GM19328 (cell line): ENCODE results near the gene IQCE.
"Not testable (repeated sequence)": the region's sequence is repeated elsewhere in the genome, so short reads cannot be mapped to it uniquely, and the experiment has no call there.

Experiments
- ATAC-seq: cut with Tn5 transposase; IDR thresholded peaks from one replicate; pipeline ENCODE4 v1.9.1; 2021; ENCODE audit warnings: mild to moderate bottlenecking, moderate library complexity; ENCODE audit not compliant: unreplicated experiment

IQCE gene

GRCh38 chr7:2521341-2521745 lies 37.4 kb upstream of the IQCE start:
- ATAC-seq = no peak

- no peak for ATAC-seq
These were observed 36.7 kb upstream of the IQCE start for GRCh38 chr7:2521952-2522591.

DNA sequence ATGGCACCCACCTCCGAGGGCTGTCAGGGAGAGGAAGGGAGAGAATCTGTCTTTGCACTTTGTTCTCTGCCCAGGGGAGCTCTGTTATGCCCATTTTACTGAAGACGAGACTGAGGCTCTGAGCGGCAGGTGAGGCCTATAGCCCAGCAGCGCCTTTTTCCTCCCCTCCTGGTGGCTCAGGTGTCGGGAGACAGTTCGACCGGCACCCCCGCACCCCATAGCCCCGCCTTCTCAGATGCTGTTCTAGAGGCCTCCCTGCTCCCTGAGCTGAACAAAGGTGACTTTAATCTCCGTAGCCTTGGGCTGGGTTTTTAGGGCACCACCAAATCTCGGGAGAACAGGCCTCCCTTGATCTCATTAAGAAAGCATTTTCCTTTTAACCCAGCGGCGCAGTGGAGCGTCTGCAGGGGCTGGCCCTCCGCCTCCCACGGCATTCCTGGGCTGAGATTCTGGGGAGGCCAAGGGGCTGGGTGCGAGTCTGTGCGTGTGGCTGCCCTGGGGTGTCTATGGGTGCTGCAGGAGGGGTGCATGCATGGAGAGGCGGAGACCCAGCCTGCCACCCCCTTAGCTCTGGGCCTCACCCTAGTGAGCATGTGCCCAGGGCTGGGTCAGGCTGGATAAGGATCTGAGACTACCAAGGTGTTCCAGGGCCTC lies 35.9 kb upstream of the IQCE start:
- ATAC-seq = no peak

DNA sequence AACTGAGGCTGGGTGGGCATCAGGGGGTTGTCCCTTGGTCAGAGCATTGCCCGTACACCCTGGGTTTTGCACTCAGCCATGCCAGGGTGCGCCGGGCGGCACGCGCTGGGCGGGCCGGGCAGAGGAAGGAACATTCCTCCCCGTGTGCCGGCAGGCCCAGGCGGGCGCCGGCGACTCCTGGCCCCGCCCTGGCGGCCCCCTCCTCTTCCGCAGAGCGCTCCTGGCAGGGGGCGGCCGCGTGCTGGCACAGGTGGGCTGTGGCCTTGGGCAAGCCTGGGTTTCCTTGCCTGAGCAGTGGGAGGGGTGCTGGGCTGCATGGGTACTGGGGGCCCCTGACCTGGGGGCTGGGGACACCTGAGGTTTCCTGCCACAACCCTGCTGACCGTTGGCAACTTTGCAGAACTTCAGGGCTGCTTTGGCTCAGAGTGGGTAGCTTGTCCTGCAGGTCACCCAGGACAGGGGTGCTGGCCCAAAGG lies 35.3 kb upstream of the IQCE start:
- no peak for ATAC-seq

DNA sequence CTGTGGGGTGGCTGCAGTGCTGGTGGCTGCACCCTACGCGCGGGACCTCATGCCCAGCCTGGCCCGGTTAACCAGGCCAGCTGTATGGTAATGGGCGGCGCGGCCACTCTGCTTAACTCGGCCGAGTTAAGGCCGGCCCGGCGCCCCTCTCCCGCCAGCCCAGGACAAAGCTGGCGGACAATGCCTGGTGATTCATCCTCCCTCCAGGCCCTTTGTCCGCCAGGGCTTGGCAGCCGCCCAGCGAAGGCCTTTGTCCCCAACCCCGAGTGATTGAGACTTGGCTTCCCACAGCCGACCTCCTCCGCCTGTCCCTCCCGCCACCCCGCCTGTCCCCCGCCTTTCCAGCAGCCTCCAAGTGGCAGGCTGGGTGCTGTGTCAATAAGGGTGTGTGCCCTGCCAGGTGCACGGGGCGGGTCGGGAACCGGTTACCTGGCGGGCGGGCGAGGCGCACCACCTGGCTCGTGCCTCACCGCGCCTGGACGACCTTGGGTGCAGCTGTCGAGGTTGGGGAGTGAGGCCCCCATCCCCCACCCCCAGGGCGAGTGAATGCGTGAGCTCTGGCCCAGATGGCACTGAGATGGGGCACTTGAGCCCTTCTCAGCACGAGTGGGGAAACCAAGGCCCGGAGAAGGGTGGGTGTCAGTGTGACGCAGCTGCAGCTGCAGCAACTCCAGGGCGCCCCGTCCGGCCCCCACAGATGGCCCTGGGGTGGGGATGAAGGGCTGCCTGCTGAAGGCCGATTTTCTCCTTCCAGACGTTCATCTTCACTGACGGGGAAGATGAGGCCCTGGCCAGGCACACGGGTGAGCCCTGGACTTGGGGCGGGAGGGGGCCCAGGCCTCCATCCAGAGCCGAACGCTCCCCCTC lies 34.6 kb upstream of the IQCE start:
- ATAC-seq = no peak

DNA sequence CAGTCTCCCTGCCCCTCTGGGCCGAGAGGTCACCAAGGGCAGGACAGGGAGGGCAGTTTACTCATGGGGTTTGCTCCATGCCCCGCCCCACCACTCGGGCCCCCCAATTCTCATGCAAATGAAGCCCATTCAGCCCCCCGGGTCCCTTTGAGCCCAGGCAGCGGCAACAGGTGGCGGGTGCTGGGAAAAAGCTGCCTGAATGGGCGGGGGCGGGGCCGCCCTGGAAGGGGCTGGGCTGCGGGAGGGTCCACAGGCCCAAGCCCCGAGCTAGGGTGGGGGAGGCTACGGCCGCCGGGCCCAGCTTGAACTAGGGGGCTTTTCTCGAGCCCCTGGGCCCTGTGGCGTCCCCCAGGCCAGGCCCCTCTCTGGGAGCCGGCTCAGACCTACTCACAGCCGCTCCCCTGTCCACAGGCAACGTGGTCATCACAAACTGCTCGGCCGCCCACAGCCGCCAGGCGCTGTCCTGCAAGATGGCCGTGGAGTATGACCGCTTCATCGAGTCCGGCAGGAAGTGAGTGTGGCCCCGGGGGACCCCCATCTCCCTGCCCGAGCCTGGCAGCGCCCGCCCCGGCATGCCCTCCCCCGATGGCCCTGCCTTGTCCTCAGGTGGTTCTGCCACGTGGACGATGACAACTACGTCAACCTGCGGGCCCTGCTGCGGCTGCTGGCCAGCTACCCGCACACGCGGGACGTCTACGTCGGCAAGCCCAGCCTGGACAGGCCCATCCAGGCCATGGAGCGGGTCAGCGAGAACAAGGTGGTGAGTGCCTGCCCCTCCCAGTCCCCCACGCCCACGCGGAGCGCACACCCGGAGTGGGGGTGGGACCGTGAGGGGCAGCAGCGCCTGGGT lies 33.7 kb upstream of the IQCE start:
- no peak for ATAC-seq

DNA sequence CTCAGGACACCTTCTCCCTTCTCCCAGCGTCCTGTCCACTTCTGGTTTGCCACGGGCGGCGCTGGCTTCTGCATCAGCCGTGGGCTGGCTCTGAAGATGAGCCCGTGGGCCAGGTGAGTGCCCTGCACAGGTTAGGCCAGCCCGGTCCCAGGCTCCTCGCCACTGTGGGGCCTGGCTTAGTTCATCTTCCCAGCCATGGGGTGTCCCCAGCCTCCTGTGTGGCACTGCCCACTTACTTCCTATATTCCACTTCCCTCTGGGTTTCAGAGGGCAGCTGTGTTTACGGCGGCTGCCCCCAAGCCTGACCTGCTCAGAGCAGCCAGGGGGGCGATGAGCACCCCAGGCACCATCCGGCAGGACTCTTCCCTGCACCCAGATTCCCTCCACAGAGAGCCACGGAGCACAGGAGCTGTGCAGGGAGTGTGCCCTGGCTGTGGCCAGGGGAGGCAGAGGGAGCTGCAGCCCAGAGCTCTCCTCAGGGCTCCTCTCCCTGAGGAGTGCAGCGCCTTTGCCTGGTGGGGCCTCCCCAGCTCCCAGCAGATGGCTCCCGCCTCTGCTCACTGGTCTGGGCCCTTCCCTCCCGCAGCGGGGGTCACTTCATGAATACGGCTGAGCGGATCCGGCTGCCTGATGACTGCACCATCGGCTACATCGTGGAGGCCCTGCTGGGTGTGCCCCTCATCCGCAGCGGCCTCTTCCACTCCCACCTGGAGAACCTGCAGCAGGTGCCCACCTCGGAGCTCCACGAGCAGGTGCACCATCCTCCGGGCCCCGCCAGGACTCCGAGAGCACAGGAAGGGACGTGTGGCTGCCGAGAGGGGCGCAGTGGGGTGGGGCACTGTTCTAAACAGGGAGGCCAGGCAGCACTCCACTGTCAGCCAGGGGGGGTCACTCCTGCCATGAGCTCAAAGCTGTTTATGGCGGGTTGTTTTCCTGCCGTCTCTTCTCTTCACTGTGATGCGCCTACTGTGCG lies 32.8 kb upstream of the IQCE start:
- ATAC-seq = no peak

DNA sequence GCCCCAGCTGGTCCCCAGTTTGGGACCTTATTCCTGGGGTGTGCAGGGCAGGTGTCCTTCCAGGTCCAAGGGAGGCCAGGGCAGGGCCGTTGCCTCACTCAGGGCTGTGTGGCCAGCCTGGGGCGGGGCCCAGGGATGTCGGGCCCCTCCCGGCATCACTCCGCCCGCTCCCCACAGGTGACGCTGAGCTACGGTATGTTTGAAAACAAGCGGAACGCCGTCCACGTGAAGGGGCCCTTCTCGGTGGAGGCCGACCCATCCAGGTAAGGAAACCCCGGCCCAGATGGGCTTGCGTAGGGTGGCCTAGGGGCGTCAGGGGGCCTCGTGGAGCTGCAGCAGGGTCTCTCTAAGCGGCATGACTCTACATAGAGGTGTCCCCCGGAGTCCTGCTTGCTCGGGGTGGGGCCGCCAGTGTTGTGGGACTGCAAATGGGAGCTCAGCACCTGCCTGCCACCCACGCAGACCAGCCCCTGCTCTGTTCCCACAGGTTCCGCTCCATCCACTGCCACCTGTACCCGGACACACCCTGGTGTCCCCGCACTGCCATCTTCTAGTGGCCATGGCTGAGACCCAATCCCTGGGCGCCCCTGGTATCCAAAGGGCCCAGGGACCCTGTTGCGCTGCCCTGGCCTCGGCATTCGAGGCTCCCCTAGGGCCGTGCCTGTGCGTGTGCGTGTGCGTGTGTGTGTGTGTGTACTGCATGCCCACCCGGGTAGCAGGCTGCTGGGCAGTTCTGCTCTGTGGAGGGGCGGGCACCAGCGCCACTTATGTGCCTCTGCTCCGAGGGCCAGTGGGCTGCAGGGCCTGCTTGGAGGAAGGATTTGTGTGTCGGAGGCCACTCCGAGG lies 31.9 kb upstream of the IQCE start:
- no peak for ATAC-seq

GRCh38 chr7:2527505-2528467 lies 31.0 kb upstream of the IQCE start:
- no peak for ATAC-seq

GRCh38 chr7:2528481-2529095 lies 30.2 kb upstream of the IQCE start:
- ATAC-seq = no peak

DNA sequence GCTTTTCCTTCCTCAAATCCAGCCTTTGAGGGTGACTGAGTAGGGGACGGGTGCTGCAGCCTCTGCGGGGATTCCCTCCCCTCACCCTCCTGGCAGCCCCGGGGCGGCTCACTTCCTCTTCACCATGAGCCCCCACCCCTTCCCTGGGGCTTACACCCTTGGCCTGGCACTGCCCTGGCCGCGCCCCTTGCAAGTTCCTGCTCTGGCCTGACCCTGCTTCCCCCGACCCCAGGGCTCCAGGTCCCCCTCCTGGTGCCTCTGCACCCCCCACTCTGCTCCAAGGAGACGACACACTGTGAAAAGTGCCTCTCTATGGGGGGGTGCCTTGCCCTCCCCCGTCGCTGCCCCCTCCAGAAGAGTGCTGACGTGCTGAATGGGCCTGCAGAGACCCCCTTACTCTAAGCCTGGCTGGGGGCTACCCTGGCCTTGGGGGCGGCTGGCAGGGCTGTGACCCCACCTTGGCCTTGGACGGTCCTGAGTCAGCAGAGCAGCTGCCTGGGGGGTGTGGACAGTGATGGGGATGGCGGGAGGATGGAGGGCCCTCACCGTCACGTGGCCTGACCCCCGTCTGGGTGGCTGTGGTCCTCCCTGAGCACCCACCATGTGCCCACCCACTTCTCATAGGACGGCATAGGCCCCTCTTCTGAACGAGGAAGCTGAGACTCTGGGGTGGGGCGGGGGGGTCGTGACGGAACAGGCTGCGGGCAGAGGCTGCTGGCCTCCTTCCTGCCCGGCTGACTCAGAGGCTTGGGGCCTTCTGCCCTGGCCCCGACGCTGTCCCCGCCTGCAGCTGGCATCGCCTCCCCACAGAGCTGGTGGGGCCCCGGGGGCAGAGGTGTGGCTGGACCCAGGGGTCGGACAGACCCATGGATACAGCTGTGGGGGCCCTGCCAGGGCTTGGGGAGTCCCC lies 29.4 kb upstream of the IQCE start:
- no peak for ATAC-seq

DNA sequence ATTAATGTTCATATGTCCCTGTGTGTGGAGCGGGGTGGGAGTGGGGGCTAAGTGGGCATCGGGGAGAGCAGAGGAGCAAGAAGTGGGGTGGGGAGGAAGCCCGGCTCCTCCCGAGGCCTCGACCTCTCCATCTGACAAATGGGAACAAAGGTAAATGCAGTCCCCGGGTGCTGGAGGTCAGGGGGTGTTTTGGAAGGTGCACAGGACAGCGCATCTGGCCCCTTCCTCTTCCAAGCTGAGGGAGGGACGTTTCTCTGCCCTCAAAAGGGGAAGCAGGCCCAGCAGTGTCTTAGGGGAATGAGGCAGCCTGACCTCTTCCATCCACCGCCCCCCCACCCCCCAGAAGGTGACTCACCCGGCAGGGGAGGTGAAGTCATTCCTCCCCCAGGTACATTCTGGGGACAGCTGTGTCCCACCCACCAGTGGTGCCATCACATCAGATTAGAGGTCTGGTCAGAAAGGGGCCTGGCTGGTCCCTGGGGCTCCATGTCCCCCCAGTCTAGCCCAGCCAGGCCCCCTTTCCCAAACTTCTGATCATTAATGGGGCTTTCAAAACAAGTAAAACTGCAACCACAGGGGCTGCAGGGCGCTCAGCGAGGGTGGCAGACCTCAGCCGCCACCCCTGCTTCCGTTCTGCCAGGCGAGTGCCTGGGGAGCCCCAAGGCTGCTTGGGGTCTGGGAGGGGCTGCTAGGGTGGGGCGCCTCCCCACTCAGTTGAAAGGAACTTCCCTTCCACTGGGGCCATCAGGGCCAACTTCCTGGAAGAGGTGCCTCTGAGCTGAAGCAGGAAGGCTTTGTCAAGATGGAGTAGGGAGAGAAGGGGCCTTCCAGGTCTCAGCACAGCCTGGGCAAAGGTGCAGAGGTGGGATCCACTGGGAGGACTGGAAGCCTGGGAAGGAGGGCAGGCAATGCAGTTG lies 28.4 kb upstream of the IQCE start:
- ATAC-seq = no peak

DNA sequence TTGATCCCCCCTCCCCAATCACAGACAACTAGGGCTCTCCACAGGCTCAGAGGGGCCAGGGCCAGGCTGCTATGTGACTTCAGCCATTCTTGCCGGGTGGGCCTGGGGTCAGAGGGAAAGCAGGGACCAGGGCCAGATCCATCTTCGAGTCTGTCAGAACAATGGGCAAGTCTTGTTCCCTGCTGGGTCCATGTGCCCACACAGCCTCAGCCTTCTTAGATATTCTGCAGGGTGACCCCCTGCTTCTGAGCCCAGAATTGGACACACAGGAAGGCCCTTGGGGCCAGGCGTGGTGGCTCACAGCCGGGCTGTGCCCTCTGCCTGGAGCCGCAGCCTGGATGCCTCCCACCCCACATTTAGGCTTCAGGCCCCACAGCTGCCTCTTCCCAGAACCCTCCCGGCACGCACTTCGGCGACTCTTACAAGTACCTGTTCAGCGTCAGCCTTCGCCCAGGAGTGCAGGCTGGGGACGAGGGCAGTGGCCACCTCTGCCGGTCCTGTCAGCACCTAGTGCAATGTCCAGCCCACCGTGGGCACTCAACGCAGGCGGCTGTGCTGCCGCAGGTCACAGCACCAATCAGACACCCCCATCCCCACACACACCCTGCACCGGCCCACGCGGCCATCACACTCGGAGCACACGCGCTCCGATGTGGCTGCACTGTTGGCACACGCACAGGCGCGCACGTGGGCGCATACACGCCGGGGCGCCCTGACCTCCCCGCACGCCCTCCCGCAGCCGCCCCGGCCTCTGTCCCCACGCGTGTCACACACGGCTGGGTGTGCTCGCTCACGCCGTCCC lies 27.6 kb upstream of the IQCE start:
- not testable (repeated sequence) for ATAC-seq

DNA sequence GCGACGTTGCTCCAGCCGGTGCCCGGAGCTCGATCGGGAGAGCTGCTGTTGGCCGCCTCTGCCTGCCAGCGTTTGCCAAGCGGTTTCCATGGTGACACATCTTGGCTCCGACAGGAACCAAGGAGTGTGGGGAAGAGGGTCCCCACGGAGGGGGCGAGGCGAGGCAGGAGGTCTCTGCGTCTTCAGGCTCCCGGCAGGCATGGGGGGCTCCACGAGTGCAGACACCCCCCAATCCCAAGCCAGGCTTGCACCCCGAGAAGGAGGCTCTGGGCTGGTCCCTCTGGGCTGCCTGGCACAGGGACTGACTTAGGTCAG lies 27.0 kb upstream of the IQCE start:
- ATAC-seq = not testable (repeated sequence)
